ENCODE results near the gene SH3D21. TPM values are rescaled to one million over a fixed set of nuclear protein-coding genes. Genes with fewer than 3 reads are reported as not detected.
A peak's percentile ranks its signal among the peaks of the same experiment; 100 is the strongest.

Gene SH3D21
- polyA plus RNA-seq (ENCODE audit: insufficient read length), result 2.8 TPM

DNA sequence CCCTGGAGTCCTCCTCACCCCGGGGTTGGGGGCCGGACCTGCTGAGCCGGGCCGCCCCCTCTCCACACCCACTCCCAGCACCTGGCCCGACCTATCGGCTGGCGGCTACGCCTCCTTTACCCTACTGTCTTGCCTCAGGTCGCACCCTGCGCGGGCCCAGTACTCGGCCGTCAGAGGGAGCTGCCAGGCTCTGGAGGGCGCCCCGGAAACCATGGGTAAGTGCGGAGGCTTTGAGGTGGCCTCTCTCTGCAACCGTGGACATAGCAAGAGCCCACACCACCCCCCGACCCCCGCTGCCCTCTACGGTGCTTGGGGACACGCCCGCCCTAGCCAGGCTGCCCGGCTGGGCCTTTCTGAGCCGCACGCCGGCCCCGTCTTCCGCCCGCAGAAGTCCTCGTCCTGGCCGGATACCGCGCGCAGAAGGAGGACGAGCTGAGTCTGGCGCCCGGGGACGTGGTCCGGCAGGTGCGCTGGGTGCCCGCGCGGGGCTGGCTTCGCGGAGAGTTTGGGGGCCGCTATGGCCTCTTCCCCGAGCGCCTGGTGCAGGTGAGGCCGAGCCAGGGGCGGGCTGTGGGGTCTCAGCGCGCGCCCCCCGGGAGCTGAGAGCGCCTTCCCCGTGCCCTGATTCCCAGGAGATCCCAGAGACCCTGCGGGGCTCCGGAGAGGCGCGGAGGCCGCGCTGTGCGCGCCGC lies at the start of gene SH3D21:
Gene SH3D21 (plus strand): TSS at position 159 of the 692 bp plus-strand sequence. CDS start 53 bp downstream, at position 212.
- DNase-seq (ENCODE audit: low read depth), result no peak

DNA sequence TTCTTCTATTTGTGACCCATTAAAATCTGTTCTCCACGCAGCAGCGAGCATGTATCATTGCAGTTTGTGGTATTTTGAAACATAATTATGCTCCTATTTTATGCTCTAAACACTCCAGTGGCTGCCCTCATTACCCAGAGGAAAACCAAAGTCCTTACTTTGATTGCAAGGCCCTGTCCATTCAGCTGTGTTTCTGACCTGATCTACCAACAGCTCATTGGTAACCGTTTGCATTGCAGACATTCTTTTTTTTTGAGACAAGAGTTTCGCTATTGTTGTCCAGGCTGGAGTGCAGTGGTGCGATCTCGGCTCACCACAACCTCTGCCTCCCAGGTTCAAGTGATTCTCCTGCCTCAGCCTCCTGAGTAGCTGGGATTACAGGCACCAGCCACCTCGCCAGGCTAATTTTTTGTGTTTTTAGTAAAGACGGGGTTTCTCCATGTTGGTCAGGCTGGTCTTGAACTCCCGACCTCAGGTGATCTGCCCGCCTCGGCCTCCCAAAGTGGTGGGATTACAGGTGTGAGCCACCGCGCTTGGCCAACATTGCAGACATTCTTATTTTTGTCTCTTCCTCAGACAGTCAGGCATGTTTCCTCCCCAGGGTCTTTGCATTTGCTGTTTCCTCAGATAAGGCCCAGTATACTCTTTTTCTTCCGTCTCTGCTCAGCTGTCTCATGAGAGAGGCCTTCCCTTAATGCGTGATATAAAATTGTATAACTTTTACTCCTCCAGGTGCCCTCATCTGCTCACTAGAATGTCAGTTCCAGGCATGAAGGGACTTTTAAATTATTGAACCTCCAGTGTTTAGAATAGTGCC lies 49.4 kb upstream of the SH3D21 start:
- no peak for DNase-seq (ENCODE audit: low read depth)

DNA sequence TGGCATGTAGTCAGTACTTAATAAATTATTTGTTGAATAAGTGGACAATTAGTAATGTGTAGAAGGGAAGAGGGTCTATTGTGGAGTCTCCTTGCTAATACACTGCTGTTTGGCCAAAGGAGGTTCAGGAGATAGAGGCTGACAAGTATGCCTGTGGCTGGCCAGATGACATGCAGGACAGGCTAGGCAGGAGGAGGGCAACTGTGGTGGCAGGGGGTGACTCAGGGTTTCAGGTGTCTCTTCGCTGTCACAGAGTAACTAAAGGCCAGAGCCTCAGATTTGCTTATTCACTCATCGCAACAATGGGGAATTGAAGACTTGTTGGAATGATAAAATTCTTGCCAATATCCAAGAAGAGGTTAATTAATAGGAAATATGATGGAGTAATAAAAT lies 48.8 kb upstream of the SH3D21 start:
- no peak for DNase-seq (ENCODE audit: low read depth)

- no peak for DNase-seq (ENCODE audit: low read depth)
These were observed 47.2 kb upstream of the SH3D21 start for GRCh38 chr1:36258960-36259344.

- no peak for DNase-seq (ENCODE audit: low read depth)
These were observed 37.2 kb upstream of the SH3D21 start for GRCh38 chr1:36268981-36269380.

DNA sequence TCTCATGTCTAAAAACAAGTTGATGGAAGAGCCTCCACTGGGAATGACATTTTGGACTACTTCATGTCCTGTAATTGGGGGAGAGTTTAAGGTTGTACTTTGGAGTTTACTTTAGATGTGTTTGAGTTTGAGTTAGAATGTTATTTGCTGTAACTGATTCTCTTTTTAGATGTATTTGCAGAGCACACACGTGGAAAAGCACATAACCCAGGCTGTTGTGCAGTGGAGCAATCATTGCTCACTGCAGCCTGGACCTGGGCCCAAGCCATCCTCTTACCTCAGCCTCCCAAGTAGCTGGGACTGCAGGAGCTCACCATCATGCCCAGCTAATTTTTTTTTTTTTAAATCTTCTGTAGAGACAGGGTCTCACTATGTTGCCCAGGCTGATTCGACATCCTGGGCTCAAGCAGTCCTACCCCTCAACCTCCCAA lies 36.7 kb upstream of the SH3D21 start:
- DNase-seq (ENCODE audit: low read depth), result no peak

GRCh38 chr1:36273024-36273423 lies 33.1 kb upstream of the SH3D21 start:
- DNase-seq (ENCODE audit: low read depth), result no peak

- DNase-seq (ENCODE audit: low read depth), result no peak
These were observed 32.0 kb upstream of the SH3D21 start for GRCh38 chr1:36274201-36274600.

DNA sequence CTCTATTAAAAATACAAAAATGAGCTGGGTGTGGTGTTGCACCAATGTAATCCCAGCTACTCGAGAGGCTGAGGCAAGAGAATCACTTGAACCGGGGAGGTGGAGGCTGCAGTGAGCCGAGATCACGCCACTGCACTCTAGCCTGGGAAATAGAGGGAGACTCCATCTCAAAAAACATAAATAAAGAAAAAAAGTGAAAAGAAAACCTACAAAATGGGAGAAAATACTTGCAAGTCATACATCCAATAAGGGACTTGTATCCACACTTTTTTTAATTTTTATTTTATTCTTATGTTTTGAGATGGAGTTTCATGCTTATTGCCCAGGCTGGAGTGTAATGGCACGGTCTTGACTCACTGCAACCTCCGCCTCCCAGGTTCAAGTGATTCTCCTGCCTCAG lies 29.5 kb upstream of the SH3D21 start:
- no peak for DNase-seq (ENCODE audit: low read depth)

GRCh38 chr1:36279110-36279788 lies 26.9 kb upstream of the SH3D21 start:
- no peak for DNase-seq (ENCODE audit: low read depth)

DNA sequence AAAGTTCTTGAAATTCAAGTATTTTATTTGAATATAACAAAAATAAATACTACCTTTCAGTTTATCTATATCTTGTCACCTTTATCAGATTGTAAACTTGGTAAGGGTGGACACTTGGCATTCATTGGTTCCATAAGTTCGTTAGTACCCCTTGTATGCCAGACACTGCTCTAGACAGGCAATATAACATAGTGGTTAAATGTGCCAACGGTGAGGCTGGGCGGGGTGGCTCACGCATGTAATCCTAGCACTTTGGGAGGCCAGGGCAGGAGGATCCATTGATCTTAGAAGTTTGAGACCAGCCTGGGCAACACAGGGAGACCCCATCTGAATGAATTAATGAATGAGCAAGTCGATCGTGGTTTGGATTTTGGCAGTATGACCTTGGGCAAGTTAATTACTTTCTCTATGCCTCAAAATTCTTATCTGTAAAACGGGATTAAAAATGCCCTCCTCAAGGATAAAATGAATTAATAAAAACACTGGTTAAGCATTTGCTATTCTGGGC lies 26.3 kb upstream of the SH3D21 start:
- no peak for DNase-seq (ENCODE audit: low read depth)

- no peak for DNase-seq (ENCODE audit: low read depth)
These were observed 22.1 kb upstream of the SH3D21 start for GRCh38 chr1:36284061-36284460.

- DNase-seq (ENCODE audit: low read depth), result no peak
These were observed 21.7 kb upstream of the SH3D21 start for GRCh38 chr1:36284517-36284916.

DNA sequence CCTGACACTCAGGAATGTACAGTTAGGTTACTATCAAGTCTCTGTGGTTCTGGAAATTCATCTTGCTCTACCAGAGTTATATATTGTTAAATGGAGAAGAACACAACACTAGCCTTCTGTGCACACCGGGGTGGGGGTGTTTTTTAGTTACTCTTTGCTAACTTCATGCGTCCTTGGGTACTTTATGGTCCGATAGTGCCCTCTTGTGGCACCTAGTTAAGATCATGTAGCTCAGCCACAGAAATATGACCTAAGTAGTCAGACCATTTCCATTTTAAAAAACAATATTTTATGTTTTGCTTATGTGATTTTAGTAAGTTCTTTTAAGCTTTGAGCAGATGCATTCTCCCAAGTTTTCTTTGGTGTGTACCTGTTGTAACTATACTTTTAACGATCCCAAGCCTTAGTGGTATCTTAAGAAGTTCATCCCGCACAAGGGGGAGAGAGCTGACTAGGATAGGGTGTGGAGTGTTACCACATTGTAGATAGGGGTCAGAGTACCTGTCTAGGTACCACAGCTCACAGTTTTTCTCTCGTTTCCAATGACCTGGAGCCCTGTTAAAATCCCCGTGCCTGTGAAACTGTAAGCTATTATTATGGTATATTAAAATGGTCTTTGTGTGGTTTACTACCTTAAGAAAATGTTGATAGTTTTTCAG lies 20.6 kb upstream of the SH3D21 start:
- DNase-seq (ENCODE audit: low read depth), result peak; percentile 72

DNA sequence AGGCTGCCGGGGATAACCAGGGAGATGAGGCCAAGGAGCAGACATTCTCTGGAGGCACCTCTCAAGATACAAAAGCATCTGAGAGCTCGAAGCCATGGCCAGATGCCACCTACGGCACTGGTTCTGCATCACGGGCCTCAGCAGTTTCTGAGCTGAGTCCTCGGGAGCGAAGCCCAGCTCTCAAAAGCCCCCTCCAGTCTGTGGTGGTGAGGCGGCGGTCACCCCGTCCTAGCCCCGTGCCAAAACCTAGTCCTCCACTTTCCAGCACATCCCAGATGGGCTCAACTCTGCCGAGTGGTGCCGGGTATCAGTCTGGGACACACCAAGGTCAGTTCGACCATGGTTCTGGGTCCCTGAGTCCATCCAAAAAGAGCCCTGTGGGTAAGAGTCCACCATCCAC lies 19.4 kb upstream of the SH3D21 start:
- DNase-seq (ENCODE audit: low read depth), result no peak

DNA sequence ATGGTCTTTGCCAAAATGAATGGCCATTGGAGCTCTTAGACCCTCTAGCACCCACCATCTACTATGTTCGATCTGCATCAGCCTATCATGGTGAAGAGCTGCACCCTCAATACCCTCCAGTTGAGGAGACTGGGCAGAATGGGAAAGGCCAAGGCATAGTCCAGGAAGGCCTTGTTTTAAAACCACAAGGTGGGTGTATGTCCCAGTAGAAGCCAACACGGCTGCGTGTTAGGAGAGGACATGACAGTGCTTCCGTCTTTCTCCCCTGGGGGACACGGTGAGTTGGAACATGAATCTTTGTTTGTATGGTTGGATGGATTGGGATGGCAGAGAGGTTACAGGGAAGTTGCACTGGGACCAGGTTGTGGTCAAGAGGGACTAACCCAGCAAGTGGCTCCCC lies 18.6 kb upstream of the SH3D21 start:
- DNase-seq (ENCODE audit: low read depth), result no peak

- no peak for DNase-seq (ENCODE audit: low read depth)
These were observed 10.8 kb upstream of the SH3D21 start for GRCh38 chr1:36295390-36295789.

DNA sequence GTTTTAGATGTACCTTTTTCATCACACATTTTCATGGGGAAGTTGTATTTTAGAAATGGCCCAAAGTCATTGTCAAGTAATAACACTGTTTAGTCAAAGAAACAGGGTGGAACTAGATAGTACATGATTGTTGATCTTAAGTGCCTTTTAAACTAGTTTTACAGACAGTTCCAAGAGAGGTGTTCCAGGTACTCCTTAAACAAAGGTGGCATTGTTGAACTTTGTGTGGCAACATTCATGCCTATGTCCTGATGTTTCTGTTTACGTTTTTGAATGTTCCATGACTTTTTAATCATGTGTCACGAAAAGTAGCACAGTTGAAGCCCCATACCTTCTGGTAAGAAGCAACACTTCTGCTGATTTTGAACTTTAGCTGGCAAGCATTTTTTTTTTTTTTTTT lies 9.1 kb upstream of the SH3D21 start:
- DNase-seq (ENCODE audit: low read depth), result no peak

DNA sequence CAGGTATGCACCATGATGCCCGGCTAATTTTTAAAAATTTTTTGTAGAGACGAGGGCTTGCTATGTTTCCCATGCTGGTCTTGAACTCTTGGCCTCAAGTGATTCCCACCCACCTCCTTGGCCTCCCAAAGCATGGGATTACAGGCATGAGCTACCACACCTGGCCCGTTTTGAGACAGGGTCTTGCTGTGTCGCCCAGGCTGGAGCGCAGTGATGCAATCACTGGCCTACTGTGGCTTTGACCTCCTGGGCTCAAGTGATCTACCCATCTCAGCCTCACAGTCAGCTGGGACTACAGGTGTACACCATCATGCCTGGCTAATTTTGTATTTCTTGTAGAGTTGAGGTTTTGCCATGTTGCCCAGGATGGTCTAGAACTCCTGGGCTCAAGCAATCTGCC lies 7.5 kb upstream of the SH3D21 start:
- DNase-seq (ENCODE audit: low read depth), result no peak

DNA sequence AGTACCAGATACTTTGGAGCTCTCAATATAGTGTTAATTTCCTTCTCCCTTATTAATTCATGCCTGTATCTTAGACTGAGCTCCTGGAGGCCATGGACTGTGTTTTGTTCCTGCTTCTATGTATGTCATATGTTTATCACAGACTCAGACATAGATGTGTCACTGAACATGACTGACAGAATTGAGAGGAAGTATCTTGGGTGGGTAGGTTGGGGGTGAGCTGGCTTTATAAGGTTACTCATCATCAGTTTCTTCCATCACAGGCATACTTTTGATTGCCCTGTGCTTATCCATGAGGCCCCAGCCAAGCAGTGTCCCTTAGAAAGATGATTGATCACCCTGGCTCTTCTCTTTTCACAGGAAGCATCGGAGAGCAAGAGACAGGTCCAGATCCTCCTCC lies 5.6 kb upstream of the SH3D21 start:
- no peak for DNase-seq (ENCODE audit: low read depth)

DNA sequence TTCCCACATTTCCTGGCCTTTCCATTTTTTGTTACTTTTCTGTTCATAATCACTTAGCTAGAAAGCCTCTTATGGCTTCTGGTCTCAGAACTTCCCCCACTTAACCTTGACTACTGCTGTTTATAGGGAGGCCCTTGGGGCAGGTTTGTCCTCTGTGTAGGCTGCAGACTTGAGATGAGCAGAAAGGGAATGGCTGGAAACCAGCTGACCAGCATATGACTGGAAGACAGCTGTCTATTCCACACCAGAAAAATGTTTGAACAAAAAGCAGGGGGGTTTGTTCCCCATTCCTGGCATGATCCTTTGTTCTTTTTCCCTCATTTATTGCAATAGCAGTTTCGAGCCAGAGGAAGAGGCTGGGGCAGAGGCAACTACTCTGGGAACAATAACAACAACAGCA lies 4.9 kb upstream of the SH3D21 start:
- DNase-seq (ENCODE audit: low read depth), result no peak

DNA sequence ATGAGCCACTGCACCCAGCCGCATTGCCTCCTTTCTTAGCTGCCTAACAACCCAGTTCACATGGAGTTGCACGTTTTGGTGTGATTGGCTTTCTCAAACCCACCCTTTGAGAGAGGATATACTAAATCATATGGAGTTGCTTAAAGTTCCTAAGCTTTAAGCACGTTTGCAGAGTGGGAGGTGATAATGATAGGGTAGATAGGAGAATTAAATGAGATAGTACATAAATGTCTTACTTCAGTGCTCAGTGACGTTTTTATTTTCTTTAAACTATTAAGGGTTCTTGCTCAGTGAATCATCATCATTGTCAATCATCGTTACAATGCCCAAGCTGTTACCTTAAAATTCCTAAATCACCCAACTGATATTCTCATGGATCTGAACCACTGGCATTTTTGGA lies 2.9 kb upstream of the SH3D21 start:
- DNase-seq (ENCODE audit: low read depth), result no peak

All from forelimb muscle (tissue), 1 donor.